PC-3 (cell line): ENCODE measurements around the gene MAPK1.

Experiments used
- EZH2phosphoT487 ChIP-seq: fragments of 300-600 bp; sonication (generic); IDR thresholded peaks from 2 replicates; pipeline ENCODE4 v1.6.1; 2018; ENCODE audit warnings: mild to moderate bottlenecking, antibody characterized with exemption, low read length, borderline replicate concordance
- TF ChIP-seq, protein P1 (sequence below): fragments of 300-600 bp; sonication (generic); conservative IDR thresholded peaks from 2 replicates; pipeline ENCODE4 v1.5.1; 2017; ENCODE audit warnings: antibody characterized with exemption, low read depth, mild to moderate bottlenecking, low read length

DNA sequence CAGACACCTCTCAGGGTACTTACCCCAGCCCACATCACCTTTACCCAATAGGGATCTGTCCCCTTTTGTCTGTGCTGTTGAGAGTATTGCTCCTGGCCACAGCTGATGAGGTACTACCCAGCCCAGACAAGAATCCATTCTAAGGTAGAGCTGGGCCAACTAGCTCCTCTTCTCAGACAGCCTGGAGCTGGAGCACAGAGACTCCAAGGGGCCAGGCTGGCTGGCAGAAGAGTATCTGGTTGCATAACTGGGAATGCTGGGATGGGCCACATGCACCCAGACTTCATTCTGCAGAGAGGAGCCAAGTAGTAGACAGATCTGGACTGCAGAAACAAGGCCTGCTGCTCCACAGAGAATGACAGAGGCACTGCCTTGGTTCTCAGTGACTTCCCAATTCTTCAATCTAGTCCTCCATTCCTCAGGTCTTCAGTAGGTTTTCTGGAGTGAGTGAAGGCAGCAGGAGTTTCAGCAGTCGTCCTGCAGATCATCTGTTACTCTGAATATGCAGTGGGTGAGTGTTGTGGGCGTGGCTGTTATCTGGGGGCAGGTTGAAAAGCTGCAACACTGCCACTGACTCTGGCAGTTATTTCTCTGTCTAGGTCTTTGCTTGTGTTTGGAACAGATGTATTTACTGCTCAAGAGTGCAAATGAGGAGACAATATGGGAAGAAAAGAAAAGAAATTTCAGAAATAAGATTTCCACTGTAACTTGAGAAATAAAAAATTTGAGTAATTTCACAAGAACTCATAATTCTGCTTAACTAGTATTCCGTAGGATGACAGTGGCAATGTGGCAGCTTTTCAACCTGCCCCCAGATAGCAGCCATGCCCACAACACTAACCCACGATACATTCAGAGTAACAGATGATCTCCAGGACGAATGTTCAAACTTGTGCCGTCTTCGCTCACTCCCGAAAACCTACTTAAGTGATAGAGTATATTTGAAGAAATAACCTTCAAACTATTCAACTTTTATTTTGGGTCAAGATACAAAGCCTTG lies 34.9 kb downstream of the MAPK1 start:
- TF ChIP-seq, protein P1, sequence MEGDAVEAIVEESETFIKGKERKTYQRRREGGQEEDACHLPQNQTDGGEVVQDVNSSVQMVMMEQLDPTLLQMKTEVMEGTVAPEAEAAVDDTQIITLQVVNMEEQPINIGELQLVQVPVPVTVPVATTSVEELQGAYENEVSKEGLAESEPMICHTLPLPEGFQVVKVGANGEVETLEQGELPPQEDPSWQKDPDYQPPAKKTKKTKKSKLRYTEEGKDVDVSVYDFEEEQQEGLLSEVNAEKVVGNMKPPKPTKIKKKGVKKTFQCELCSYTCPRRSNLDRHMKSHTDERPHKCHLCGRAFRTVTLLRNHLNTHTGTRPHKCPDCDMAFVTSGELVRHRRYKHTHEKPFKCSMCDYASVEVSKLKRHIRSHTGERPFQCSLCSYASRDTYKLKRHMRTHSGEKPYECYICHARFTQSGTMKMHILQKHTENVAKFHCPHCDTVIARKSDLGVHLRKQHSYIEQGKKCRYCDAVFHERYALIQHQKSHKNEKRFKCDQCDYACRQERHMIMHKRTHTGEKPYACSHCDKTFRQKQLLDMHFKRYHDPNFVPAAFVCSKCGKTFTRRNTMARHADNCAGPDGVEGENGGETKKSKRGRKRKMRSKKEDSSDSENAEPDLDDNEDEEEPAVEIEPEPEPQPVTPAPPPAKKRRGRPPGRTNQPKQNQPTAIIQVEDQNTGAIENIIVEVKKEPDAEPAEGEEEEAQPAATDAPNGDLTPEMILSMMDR, result no peak
- no peak for TF ChIP-seq EZH2phosphoT487
